Chondrocyte (in vitro differentiated cells): ENCODE measurements around the gene COX15. TPM values are rescaled to one million over a fixed set of nuclear protein-coding genes. Genes with fewer than 3 reads are reported as not detected.
"Not testable (repeated sequence)": the region's sequence is repeated elsewhere in the genome, so short reads cannot be mapped to it uniquely, and the experiment has no call there.

Experiments
- DNase-seq: peaks from one replicate; pipeline ENCODE4 v3.0.0; 2021; ENCODE audit warnings: mixed read lengths, low spot score
- H3K27ac Mint-ChIP-seq: one replicate; pipeline ENCODE4 v1.8.0; 2021; ENCODE audit warnings: mild to moderate bottlenecking, moderate library complexity, mixed read lengths; ENCODE audit not compliant: unreplicated experiment
- H3K27me3 Mint-ChIP-seq: 2 replicates; pipeline ENCODE4 v1.8.0; 2021; ENCODE audit warnings: low read depth, mixed read lengths
- H3K36me3 Mint-ChIP-seq: 2 replicates; pipeline ENCODE4 v1.8.0; 2021; ENCODE audit warnings: low read depth, mixed read lengths
- H3K4me1 Mint-ChIP-seq: 2 replicates; pipeline ENCODE4 v1.8.0; 2021; ENCODE audit warnings: low read depth, mild to moderate bottlenecking, mixed read lengths
- H3K4me3 Mint-ChIP-seq: one replicate; pipeline ENCODE4 v1.8.0; 2021; ENCODE audit warnings: mild to moderate bottlenecking, moderate library complexity, mixed read lengths; ENCODE audit not compliant: unreplicated experiment
- H3K9me3 Mint-ChIP-seq: 2 replicates; pipeline ENCODE4 v1.8.0; 2021; ENCODE audit warnings: low read depth, mixed read lengths
- total RNA-seq: library from RNA; stranded (reverse); gene quantifications from 3 replicates; pipeline ENCODE4 v1.2.1, GENCODE V29; 2021
- TF ChIP-seq, protein P1 (sequence below): fragments of 200-600 bp; sonication (generic); IDR thresholded peaks from 2 replicates; pipeline ENCODE4 v1.5.0; 2021; ENCODE audit warnings: antibody characterized with exemption, mild to moderate bottlenecking, moderate library complexity

Gene COX15
- total RNA-seq, 1 donor from 2014 or later = 21.3 TPM

- Mint-ChIP-seq H3K4me1 (no peaks in the 10 kb centered on the region), H3K4me3 (no peak overlapping the region), H3K36me3 (peaks cover 31% of the 10 kb centered on the region), H3K27ac (no peak overlapping the region), H3K27me3 (no peaks in the 10 kb centered on the region), H3K9me3 (no peaks in the 10 kb centered on the region)
- TF ChIP-seq, protein P1, sequence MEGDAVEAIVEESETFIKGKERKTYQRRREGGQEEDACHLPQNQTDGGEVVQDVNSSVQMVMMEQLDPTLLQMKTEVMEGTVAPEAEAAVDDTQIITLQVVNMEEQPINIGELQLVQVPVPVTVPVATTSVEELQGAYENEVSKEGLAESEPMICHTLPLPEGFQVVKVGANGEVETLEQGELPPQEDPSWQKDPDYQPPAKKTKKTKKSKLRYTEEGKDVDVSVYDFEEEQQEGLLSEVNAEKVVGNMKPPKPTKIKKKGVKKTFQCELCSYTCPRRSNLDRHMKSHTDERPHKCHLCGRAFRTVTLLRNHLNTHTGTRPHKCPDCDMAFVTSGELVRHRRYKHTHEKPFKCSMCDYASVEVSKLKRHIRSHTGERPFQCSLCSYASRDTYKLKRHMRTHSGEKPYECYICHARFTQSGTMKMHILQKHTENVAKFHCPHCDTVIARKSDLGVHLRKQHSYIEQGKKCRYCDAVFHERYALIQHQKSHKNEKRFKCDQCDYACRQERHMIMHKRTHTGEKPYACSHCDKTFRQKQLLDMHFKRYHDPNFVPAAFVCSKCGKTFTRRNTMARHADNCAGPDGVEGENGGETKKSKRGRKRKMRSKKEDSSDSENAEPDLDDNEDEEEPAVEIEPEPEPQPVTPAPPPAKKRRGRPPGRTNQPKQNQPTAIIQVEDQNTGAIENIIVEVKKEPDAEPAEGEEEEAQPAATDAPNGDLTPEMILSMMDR = no peak
- DNase-seq = no peak
Observed at GRCh38 chr10:99754670-99755069, 22.7 kb upstream of the COX15 start.

GRCh38 chr10:99750641-99751040, 18.7 kb upstream of the COX15 start:
- H3K4me3 Mint-ChIP-seq = no peak overlapping the region
- no peak overlapping the region for H3K27ac Mint-ChIP-seq
- H3K4me1 Mint-ChIP-seq = peaks cover 7% of the 10 kb centered on the region

DNA sequence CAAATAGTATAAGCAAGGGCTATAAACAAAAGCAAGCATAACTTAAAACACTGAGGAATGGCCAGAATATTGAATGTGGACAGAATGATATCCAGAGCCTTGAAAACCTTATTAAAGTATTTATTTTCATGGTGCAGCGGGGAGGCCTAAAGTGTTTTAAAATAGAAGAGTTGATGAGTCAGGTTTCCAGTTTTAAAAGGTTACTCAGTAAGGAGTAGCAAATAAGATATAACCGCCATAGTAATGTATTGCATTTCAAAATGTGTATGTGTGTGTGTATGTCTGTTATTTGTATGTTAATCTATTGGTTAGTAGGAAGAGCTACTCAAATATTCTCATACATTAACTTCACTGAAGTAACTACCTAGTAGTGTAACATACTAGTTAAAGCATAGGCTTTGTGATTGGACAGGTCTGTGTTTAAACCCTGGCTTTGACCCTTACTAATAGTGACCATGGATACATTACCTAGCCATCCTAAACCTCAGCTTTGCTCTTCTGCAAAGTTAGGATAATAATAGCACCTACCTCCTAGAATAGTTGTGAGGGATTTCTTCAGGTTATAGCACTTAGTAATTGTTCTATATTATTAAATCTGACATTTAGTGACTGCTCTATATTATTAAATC, 17.0 kb upstream of the COX15 start:
- Mint-ChIP-seq H3K27ac (peak overlapping the region; percentile 75), H3K36me3 (peaks cover 15% of the 10 kb centered on the region)

More at GRCh38 chr10:99750641-99751040, 18.7 kb upstream of the COX15 start:
- Mint-ChIP-seq H3K36me3 (peaks cover 17% of the 10 kb centered on the region), H3K9me3 (no peaks in the 10 kb centered on the region), H3K27me3 (no peaks in the 10 kb centered on the region)
- DNase-seq = no peak
- TF ChIP-seq, protein P1 = no peak

GRCh38 chr10:99746166-99746565, 14.2 kb upstream of the COX15 start:
- H3K27ac Mint-ChIP-seq, DNase-seq, H3K27me3 Mint-ChIP-seq, H3K9me3 Mint-ChIP-seq, H3K4me3 Mint-ChIP-seq: not testable (repeated sequence)
- Mint-ChIP-seq H3K36me3 (peaks cover 31% of the 10 kb centered on the region), H3K4me1 (peaks cover 33% of the 10 kb centered on the region)

More for the DNA sequence above, 17.0 kb upstream of the COX15 start:
- TF ChIP-seq, protein P1 = no peak
- Mint-ChIP-seq H3K4me1 (peaks cover 12% of the 10 kb centered on the region), H3K4me3 (no peak overlapping the region), H3K9me3 (no peaks in the 10 kb centered on the region), H3K27me3 (no peaks in the 10 kb centered on the region)
- DNase-seq = no peak

DNA sequence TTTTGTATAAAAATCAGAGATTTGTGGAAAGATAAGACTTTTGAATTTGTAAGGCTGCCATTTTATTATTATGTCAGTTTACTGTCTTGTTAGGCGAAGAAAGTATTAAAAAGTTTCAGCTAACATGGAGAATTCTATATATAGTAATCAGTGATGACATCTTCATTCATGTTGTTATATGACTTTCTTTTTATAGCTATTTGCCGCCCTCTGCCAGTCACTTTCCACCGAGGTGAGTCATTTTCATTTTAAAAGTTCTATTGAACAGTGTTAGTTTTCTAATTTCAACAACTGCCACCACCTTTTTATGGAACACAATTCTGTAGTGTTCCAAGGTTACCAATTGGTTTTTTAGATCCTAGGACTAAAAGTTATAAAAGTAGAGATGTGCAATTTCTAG, 11.9 kb upstream of the COX15 start:
- TF ChIP-seq, protein P1 = peak; percentile 63
- H3K36me3 Mint-ChIP-seq = peaks cover 42% of the 10 kb centered on the region
- H3K4me3 Mint-ChIP-seq = no peak overlapping the region
- DNase-seq = no peak
- H3K4me1 Mint-ChIP-seq = peaks cover 31% of the 10 kb centered on the region
- peak overlapping the region; percentile 72 for H3K27ac Mint-ChIP-seq
- H3K27me3 Mint-ChIP-seq = no peaks in the 10 kb centered on the region
- peaks cover 18% of the 10 kb centered on the region for H3K9me3 Mint-ChIP-seq

DNA sequence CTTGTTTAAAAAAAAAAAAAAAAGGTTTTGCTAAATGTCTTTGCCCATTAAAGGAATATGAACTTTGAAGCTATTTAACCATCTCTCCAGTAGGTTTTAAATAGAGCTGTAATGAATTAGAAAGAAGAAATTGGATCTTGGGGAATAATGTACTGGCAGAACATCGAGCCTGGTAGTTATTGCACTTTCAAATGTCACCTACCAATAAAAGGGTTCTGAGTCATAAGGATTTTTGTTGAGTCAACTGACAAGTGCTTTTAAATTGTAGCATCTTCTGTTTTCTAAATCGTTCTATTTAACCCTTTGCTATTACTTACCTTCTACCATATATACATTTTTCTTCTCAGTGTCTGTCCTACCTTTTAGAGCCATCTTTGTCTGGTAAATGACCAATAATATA, 10.8 kb upstream of the COX15 start:
- H3K4me1 Mint-ChIP-seq = peaks cover 26% of the 10 kb centered on the region
- H3K9me3 Mint-ChIP-seq = peaks cover 18% of the 10 kb centered on the region
- no peak for DNase-seq
- TF ChIP-seq, protein P1 = no peak
- H3K36me3 Mint-ChIP-seq = peaks cover 41% of the 10 kb centered on the region
- H3K27ac Mint-ChIP-seq = peak overlapping the region; percentile 60
- H3K4me3 Mint-ChIP-seq = no peak overlapping the region
- no peaks in the 10 kb centered on the region for H3K27me3 Mint-ChIP-seq
